ENCODE measurements around the gene TEC.

DNA sequence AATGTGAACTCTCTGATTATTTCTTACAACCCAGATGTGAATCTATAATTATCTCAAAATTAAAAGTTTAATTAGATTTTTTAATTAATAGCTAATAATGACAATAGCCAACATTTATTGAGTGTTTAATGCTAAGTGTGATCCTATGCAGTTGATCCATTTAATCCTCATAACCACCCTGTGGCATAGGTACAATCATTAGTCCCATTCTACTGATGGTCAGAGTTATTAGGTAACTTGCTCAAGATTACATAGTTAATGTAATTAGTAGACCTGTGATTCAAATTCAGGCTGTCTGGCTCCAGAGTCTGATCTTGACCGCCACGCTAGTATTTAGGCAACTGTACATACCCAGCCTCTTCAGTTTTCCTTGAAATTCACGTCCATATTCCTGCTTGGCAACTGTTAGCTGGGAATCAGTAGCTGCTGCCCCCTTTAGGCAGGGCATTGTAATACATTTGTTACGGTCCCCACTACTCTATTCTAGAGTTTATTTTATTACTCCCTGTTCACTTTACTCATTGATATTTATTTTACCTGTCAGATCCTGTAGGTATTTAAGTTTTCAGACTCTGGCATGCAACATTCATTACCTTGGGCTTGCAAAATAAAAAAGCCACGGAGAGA is 20.6 kb upstream of the TEC start:
- TF ChIP-seq, protein P1, sequence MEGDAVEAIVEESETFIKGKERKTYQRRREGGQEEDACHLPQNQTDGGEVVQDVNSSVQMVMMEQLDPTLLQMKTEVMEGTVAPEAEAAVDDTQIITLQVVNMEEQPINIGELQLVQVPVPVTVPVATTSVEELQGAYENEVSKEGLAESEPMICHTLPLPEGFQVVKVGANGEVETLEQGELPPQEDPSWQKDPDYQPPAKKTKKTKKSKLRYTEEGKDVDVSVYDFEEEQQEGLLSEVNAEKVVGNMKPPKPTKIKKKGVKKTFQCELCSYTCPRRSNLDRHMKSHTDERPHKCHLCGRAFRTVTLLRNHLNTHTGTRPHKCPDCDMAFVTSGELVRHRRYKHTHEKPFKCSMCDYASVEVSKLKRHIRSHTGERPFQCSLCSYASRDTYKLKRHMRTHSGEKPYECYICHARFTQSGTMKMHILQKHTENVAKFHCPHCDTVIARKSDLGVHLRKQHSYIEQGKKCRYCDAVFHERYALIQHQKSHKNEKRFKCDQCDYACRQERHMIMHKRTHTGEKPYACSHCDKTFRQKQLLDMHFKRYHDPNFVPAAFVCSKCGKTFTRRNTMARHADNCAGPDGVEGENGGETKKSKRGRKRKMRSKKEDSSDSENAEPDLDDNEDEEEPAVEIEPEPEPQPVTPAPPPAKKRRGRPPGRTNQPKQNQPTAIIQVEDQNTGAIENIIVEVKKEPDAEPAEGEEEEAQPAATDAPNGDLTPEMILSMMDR (optimal IDR thresholded peaks at IDR 0.05 in 1 of 3, IDR thresholded peaks at IDR 0.05 in 1 of 3, conservative IDR thresholded peaks at IDR 0.05 in 1 of 3; ENCODE audit: extremely low read depth in 1 of 3, insufficient read depth in 2 of 3, low read length in 3 of 3) = peak; percentile 64 to 78 (median 72)
- TF ChIP-seq EZH2 (IDR thresholded peaks at IDR 0.05; ENCODE audit: low read length) = no peak

Data from keratinocyte (primary cell).